ENCODE measurements around the gene SETD3. TPM values are rescaled to one million over a fixed set of nuclear protein-coding genes. Genes with fewer than 3 reads are reported as not detected.

SETD3 gene
- total RNA-seq, 1 donor from 2014 or later, result 29.9 TPM

DNA sequence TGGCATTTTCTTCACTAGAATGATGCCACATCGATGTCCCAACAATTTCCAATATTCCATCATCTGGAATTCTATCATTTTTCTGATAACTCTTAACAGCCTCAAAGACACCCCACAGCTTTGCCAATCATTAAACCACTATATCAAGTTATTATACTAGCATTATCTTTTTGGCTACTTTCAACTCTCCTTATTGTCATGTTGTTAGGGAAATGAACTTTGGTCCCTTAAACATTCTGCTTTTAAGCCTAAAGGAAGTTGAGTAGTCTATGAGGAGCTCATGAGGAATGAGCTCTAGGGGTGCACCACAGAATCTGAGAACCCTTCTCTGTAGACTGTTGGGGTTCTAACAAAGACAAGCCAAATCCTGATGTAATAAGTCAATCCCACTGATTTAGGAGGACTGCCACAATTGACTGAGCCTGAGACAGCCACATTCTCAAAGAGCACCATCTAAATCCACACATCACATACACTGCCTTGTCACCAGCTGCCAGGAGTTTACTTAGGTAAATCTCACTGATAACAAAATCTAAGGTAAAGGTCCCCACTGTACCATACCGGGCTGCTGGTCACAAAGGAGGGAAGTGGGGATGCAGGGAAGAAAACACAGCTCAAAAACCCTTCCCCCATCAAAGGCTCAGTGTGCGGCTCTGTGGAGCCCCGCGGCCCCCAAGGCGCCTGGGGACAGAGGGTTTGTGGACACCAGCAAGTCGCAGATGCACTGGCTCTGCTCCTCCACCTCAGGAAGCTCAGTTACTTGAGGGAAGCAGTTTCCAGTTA lies 58.2 kb downstream of the SETD3 start:
- ATAC-seq, result no peak

DNA sequence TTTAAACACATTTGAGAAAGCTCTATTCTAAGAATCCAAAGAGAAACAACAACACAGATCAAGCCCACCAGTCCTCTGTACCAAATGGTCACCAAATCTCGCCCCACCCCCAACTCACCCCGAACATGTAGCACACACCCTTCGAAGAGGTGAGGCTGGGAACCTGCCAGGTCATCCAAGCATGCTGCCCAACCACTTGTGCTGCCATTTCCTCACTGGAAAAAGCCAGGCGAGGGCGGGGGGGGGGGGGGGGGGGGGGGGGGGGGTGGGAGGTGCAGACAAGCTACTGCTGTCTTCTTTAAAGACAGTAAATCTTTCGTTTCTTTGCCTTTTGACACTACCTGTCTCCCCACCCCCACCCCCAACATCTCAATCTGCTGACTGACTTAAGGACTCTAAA lies 59.9 kb downstream of the SETD3 start:
- ATAC-seq, result no peak

DNA sequence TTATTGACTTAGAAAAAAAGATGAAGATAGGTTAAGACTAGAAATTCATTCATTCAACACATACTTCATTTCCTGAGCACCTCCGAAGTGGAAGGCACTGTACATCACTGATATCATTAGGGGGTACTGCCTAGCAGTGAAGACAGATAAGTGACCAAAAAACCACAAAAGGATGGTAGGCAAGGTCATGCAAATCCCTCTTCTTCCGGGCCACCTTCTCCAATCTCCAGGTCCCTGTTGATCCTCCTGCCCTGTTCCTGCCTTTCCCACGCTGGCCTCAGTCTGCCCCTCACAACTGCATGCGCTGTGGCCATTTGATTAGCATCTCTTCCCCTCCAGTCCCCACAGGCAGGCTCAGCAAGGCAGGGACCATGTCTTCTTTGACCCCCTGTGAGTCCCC lies 60.8 kb downstream of the SETD3 start:
- ATAC-seq, result no peak

DNA sequence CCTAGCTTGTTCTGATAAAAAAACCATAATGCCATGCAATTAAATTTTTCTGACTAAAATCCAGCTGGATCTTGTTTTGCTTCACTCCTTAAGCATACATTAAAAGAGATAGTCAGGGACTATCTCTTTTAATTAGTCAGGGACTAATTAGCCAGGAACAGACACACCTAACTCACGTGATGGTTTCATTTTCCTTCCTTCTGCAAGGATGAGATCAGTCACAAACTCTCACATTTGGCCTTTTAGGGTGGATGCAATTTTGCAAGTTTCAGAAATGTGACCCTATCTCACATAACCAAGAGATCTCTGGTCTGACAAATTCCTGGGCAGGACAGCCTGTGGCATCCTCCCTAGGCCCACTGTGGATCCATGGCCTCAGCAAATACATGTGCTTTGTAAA lies 62.4 kb downstream of the SETD3 start:
- ATAC-seq, result no peak

DNA sequence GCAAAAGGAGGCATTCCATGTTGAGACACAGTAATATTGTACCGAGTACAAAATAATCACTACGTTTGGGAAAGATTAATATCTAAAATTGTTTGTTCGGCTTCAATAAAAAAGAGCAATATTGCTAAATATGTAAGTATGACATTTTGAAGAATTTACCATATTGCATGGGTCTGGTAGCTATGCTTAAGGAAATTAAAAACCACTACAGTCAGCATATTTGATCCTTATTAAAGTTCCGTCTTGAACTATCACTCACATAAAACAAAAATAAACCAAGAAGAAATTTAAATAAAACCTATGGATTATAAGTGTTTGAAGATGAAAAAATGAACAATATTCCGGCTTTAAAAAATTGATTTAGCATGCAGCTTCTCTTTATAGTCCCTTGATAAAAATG lies 63.8 kb downstream of the SETD3 start:
- no peak for ATAC-seq

DNA sequence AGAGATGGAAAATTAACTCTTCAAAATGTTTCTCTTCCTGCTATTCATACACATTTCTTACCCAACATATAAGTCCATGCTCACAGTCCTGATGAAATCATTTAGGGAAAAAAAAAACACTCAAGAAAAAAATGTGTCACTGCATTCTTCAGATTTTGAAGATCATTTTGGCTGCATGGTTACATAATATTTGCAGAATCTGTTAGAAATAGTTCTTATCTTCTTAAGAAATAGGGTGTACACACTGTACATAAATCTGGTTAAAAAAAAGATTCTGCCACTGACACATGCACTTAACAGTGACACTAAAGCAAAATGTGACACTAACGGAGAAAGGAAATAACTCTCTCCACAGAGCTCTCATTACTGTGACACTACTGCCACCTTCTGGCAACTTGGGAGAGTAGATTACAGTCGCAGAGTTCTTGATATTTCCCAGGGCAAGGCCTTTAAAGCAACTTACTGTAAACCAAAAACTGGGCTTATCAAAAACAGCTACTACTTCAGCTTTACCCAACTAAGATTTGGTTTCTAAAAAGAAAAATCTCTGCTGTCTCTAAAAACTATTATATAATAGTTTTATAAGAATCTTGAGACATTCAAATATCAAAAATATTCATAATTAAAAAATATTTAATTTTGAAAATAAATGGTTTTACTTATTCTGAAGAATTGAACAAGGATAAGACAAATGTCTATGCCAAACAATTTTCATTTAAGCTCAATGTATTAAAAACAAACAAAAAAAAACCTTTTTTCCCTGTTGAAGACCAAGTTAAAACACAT lies 65.0 kb downstream of the SETD3 start:
- ATAC-seq, result peak; percentile 83

DNA sequence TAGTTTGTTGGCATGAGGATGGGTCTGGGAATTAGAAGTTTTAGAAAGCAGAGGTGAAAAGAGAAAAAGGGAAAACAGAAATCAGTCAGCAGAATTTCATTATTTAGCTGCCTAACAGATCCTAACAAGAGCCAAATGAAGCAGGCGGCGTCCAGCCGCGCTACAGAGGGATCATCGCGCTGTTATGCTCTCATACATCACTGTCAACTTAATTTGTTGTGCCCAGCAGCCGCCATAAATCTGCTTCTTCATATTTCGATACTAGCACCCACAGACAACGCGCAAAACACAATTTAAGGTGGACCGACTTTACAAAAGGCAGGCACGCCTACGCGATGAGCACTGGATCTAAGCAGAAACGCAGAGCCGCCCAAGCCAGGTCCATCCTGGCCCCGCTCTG lies 66.7 kb downstream of the SETD3 start:
- no peak for ATAC-seq

DNA sequence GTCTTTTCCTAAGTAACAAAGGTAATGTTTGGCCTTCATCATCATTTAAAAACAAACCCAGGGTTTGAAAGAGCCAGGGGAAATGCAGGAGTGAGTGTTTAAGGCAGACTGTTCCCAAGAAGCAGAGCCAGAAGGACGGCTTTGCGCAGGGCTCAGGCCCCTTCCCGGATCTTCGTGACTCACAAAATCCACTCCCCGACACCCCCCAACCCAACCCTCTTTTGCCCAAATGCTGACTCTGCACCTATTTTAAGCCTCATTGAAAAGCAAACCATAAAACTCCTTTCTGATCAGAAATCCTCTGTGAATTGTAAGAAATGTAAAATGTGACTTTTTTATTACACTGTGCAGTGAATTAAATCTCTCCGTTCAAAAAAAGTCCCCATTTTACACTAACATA lies 67.5 kb downstream of the SETD3 start:
- no peak for ATAC-seq

DNA sequence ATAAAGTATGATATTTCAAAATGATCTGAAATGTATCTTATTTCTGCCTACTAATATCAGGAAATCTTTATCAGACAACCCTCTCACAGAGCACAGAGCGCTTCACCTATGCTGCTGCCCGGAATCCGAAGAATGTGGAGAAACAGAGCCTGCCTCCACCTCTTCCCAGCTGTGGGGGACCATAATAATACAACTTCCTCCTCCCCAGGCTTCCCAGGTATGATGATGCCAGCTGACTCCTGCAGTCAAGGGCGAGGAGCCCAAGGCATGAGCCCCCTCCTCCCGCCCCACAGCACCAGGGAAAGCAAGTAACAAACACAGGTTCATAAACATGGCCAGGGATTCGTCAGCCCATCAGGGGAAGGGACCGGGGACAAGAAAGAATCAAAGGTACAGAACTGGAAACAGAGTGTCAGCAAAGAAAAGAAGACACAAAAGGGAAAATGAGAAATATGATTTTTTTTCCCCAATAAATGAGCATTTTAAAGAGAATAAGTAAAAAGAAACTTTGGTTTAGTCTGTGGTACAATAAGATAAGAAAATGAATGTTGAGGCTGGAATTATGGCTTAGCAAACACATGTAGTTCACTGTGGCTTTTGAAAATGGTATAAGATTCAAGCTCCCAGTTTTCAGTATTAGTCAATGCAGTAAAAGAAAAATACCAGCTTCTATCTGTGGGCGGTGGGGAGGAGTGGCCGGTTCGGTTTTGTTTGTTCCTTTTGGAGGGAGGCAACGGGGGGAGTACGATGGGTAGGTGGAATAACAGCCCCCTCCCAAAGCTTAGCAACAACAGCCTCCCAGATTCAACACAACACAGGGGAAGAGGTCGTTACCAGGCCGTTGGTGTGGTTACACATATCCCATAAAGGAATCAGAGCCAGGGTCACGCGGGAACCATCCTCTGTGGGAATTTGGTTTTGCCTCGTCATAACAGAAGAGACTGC lies 68.3 kb downstream of the SETD3 start:
- ATAC-seq, result no peak

DNA sequence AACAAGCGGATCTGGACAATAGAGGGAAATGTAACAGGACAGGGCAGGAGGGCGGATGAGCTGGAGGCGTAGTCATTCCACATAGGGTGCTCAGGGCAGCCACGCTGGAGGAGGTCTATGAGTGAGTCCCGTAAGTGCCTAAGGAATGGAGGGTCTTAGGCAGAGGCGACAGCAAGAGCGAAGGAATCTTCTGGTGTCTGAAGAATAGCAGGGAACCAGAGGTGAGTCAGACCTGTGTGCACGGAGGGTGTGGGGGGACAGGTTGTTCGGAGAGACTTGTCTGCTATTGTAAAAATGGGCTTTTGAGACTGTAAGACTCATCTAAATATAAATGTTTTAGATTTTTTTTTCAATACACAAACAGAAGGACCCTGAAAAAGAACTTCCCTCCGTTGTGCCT lies 70.6 kb downstream of the SETD3 start:
- ATAC-seq, result no peak

DNA sequence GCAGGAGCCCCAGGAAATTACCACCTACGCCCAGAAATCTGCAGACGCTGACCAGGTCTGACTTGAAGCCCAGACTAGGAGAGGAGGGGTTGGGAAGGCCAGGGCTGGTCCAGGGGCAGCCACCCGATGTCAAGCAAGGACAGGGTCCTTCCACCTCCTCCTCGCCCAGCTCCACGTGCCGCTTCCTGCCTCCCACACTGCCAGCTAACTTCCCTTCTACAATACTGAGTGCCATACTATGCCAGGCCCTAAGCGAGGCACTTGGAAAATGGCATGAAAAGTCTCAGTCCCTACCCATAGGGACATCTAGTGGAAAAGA lies 71.7 kb downstream of the SETD3 start:
- ATAC-seq, result no peak

DNA sequence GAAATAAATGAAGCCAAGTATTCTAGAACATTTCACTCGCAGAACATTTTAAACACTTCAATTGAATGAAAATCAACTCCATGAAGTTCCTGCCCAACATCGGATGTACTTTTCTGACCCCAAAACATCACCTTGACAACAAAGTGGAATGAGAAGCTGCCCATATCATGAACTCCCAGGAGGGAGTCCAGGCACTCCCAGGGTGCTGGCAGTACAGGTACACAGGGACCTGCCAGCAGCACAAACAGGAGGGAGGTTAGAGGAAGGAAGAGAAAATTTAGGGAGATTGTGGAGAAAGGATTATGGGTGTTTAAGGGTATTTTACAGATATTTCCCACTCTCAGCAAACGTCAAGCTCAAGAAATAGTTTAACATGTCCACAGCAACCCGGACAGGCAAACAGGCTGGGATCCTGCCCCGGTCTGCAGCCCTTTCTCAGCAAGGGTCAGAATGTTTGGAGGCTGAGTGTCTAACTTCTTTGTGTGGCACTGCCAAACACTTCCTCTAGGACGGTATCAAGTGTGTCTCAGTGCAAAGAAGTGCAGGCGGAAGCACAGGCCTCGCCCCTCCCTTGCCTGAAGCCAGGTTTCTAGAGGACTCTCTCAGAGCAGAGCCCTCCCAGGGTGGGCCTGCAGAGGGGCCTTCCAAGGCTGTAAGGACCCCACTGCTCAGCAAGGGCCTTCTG lies 72.2 kb downstream of the SETD3 start:
- ATAC-seq, result no peak

DNA sequence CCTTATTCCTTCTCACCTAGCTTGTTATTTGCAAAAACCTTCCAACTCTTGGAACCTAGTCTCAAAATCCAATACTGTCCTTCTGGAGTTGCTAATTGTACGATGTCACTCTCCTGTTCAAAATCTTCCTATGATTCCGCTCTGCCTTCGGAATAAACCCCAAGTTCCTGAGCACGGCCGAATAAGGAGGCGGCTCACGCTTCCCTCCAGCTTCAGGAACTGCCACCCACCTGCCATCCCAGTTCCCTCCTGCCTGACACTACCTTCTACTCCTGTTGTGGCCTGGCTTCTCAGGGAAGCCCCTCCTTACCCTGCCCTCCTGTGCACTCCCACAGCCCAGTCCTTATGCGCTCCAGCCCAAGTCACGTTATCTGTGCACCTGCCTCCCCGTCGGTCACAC lies 73.2 kb downstream of the SETD3 start:
- no peak for ATAC-seq

DNA sequence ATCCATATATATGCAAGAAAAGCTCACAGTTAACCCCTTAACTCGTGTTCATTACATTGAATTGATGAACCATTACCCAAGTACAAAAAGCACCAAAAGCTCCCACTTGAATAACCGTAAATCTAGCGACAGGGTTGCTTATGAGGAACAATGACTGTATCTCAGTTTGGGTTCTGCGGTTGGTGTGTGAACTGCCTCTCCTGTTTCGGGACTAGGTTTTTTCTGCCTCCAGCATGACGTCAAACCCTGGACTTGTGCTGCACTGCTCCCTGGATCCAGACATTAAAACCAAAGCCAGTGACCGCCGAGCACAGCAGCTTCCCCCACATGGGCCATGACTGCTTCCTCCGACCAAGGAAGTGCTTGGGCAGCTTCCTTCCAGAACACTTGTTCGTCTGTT lies 77.7 kb downstream of the SETD3 start:
- no peak for ATAC-seq

DNA sequence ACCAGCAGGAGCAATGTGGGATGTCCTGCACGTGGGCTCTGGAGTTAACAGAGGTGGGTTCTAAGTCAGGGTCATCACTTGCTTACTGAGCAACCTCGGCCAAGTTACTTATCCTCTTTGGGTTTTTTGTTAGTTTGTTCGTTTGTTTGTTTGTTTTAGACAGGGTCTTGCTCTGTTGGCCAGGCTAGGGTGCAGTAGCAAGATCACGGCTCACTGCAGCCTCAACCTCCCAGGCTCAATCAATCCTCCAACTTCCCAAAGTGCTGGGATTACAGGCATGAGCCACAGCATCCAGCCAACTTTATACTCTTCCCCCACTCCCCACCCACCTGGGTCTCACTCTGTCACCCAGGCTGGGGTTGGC lies 78.4 kb downstream of the SETD3 start:
- ATAC-seq, result no peak

DNA sequence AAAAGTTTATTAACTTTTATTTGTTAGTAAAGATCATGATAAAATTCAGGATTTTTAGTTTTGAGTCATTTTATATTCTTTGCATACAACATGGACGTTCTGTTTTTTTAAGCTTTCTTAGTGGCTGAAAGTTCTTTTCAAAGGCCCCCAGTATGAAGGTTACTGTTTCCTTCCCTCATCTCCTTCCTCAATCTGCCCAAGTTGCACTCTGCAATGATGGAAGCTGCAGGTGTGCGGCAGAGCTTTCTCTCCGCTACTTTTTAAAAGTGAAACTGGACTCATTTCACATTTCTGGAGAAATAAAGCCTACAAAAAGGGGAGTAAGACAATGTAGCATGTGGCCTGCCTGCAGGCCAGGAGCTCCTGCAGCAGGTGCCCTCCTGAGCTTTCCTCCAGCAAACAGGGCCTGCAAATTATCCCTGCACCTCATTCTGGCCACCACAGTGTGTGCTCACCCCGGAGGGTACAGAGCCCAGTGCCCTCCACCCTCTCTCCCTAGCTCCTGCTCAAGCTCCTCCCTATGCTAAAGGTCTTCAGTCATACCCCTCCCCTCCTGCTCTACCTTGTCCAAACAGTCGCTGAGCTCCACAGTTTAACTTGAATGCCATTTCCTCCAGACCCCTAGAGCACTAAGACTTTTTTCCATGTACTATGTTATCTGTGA lies 78.9 kb downstream of the SETD3 start:
- ATAC-seq, result no peak

DNA sequence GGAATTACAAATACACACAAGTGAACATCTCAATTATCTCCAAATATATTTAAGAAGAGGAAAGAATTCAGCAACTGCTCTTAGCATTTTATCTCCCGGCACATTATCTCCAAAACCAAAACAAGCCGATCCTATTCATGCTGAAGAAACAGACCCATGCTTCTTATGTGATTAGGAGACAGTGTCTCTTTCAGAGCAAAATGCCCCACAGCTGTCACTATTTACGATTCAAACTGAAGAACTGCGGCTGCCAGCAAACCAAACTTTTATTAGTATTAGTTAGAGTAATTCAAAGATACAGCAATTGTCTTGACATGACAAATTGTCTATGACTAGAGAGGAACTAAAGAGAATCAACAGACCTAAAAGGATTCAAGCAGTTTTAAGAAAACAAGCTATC lies 79.4 kb downstream of the SETD3 start:
- ATAC-seq, result no peak

DNA sequence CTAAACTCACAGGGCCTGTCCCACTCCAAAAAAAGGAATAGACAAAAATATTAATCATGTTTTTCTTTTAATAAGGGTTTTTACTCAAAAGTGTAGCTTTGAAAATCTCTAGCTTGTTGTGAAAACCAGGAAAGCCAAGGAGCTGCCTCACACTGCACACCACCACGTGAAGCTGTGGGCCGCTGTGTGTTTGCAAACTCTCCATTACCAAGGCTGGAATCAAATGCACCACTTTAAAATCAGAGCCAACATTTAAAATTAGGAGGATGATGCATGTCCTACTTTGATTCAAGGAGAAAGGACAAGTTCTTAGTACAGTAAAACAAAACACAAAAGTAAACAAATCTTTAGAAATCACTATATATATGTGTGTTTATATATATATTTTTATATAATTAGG lies 83.0 kb downstream of the SETD3 start:
- ATAC-seq, result no peak

DNA sequence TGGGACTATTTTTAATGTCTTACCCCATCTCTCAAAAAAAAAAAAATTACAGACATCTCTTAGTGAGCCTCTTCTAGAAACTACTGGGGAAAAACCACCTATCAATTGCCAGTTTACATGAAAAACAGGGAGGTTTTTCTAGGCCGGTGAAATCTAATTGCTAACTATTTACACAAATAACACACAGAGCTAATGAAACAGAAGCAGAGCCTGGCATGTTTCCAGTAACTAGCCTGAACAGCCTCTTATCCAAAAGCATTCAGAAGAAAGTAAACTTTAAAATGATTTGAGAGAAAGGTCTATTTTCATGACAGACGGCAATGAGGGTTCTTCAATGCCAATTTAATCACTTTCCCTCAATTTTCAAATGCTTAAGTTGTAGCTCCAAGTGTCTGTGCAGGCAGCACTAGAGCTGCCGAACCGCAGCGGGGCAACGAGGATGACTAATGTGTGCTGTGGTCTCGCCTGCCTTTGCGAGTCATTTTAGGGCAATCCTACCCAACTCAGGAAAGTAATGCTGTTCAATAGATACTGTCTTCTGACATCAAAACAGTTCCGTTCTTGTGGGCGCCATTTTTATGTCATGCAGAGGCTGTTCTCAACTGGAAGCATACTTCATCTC lies 84.6 kb downstream of the SETD3 start:
- no peak for ATAC-seq

DNA sequence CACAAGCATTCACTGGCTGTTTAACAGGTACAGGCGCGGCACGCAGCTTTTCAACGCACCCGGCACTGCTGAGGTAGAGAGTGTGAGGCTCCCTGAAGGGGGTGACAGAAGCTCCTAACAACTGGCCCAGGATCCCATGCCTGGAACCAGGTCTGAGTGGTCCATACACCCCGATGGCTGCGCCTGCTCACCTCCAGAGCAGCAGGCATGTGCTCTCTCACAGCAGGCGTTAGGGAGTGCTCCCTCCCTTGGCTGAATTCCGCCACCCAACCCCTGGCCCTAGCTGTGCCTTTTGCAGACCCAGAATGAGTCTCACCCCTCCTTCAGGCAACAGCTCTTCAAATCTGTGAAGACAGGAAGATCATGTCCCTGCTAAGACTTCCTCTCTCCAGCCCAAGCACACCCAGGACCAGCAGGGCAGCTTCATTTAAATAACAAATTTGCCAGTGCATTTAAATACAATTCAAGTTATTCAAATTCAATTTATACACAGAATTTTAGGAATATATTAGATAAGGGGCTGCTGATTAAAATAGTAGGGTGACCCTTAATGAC lies 86.0 kb downstream of the SETD3 start:
- no peak for ATAC-seq

DNA sequence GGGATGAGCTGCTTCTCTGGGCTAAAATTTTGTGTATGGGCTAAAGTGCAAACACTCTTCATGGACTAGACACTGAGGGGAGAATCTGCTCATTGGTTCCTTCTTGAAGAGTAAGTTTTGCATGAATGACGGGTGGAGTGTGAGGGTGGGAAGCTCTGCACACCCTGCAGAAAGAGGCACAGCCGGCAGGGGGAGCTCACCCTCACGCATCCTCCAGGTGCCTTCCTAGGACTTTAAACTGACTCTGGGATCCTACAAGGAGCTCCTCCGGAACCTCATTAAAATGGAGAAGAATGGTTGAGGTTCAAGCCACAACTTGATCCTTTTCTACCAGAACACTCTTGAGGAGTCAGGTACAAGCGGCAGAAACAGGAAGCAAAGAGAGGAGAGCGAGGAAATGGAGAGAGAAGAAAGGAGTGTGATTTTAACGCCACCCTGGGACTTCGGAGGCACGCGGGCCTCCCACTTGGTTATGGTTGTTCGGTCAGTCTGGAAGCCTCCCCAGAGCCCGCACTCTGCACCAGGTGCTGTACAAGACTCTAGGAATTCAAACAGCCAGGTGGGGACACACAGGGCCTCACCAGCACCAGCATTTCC lies 87.5 kb downstream of the SETD3 start:
- ATAC-seq, result peak; percentile 62

All from esophagus mucosa (tissue), 1 donor.